HG03097 (cell line): ENCODE measurements around the gene SMPD4.
"Not testable (repeated sequence)": the region's sequence is repeated elsewhere in the genome, so short reads cannot be mapped to it uniquely, and the experiment has no call there.

Experiments
- ATAC-seq: cut with Tn5 transposase; IDR thresholded peaks from one replicate; pipeline ENCODE4 v1.9.1; 2021; ENCODE audit not compliant: unreplicated experiment, low FRiP score

The SMPD4 gene

GRCh38 chr2:130181325-130181879 lies at the start of gene SMPD4:
TSS of gene SMPD4 (minus strand) at chr2:130181602. CDS start at chr2:130176592, 5,010 bp downstream.
- ATAC-seq: peak; percentile 59

- ATAC-seq: not testable (repeated sequence)
Observed at GRCh38 chr2:130230907-130231306, 49.5 kb upstream of the SMPD4 start.

- ATAC-seq: not testable (repeated sequence)
Observed at GRCh38 chr2:130230376-130230775, 49.0 kb upstream of the SMPD4 start.

- not testable (repeated sequence) for ATAC-seq
Observed at GRCh38 chr2:130229161-130229510, 47.7 kb upstream of the SMPD4 start.

- not testable (repeated sequence) for ATAC-seq
Observed at GRCh38 chr2:130228467-130229160, 47.2 kb upstream of the SMPD4 start.

GRCh38 chr2:130228005-130228404 lies 46.6 kb upstream of the SMPD4 start:
- ATAC-seq: not testable (repeated sequence)

GRCh38 chr2:130222523-130222922 lies 41.1 kb upstream of the SMPD4 start:
- ATAC-seq: not testable (repeated sequence)

GRCh38 chr2:130220505-130220904 lies 39.1 kb upstream of the SMPD4 start:
- ATAC-seq: not testable (repeated sequence)

GRCh38 chr2:130219147-130219546 lies 37.7 kb upstream of the SMPD4 start:
- ATAC-seq: not testable (repeated sequence)

- ATAC-seq: not testable (repeated sequence)
Observed at GRCh38 chr2:130207051-130207450, 25.6 kb upstream of the SMPD4 start.

- not testable (repeated sequence) for ATAC-seq
Observed at GRCh38 chr2:130203150-130203549, 21.7 kb upstream of the SMPD4 start.

- not testable (repeated sequence) for ATAC-seq
Observed at GRCh38 chr2:130202518-130202917, 21.1 kb upstream of the SMPD4 start.

GRCh38 chr2:130198343-130198742 lies 16.9 kb upstream of the SMPD4 start, which contains the start of gene TUBA3E:
TSS of gene TUBA3E (minus strand) at chr2:130198439. CDS start at chr2:130198360, 79 bp downstream.
- ATAC-seq: no peak

- not testable (repeated sequence) for ATAC-seq
Observed at GRCh38 chr2:130196052-130196451, 14.7 kb upstream of the SMPD4 start.

GRCh38 chr2:130195089-130195635 lies 13.8 kb upstream of the SMPD4 start:
- ATAC-seq: not testable (repeated sequence)

GRCh38 chr2:130193824-130194223 lies 12.4 kb upstream of the SMPD4 start:
- ATAC-seq: not testable (repeated sequence)

- not testable (repeated sequence) for ATAC-seq
Observed at GRCh38 chr2:130192451-130192850, 11.0 kb upstream of the SMPD4 start.

GRCh38 chr2:130191319-130191718 lies 9.9 kb upstream of the SMPD4 start:
- not testable (repeated sequence) for ATAC-seq

- ATAC-seq: no peak
Observed at GRCh38 chr2:130190237-130190636, 8.8 kb upstream of the SMPD4 start.

- ATAC-seq: not testable (repeated sequence)
Observed at GRCh38 chr2:130188958-130189357, 7.6 kb upstream of the SMPD4 start.

GRCh38 chr2:130187859-130188792 lies 6.7 kb upstream of the SMPD4 start:
- not testable (repeated sequence) for ATAC-seq
